ENCODE data around the gene CARNS1.

Gene CARNS1

DNA sequence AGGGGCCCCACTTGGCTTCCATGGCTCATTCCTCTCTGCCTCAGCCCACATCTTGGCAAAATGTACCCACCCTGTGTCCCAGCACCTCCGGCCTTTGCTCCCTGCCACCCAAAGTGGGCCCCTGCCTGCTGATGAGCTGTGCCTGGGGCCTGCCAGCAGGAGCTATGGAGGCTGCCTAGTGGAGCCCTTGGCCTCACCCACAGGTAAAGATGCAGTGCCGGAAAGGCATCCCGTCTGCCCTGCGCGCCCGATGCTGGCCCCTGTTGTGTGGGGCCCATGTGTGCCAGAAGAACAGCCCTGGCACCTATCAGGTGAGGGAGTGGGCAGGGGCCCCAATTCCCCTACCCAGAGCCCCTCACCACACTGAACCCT, 10.3 kb upstream of the CARNS1 start:
- TF ChIP-seq, protein P1, sequence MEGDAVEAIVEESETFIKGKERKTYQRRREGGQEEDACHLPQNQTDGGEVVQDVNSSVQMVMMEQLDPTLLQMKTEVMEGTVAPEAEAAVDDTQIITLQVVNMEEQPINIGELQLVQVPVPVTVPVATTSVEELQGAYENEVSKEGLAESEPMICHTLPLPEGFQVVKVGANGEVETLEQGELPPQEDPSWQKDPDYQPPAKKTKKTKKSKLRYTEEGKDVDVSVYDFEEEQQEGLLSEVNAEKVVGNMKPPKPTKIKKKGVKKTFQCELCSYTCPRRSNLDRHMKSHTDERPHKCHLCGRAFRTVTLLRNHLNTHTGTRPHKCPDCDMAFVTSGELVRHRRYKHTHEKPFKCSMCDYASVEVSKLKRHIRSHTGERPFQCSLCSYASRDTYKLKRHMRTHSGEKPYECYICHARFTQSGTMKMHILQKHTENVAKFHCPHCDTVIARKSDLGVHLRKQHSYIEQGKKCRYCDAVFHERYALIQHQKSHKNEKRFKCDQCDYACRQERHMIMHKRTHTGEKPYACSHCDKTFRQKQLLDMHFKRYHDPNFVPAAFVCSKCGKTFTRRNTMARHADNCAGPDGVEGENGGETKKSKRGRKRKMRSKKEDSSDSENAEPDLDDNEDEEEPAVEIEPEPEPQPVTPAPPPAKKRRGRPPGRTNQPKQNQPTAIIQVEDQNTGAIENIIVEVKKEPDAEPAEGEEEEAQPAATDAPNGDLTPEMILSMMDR (IDR thresholded peaks at IDR 0.05; ENCODE audit: extremely low read depth, missing control alignments) = no peak

GRCh38 chr11:67405688-67406339, 9.7 kb upstream of the CARNS1 start:
- TF ChIP-seq, protein P1 (IDR thresholded peaks at IDR 0.05; ENCODE audit: extremely low read depth, missing control alignments) = no peak
- no peak for DNase-seq (ENCODE audit: low spot score)

More for the DNA sequence above, 10.3 kb upstream of the CARNS1 start:
- peak; percentile 11 for DNase-seq (ENCODE audit: low spot score)

DNA sequence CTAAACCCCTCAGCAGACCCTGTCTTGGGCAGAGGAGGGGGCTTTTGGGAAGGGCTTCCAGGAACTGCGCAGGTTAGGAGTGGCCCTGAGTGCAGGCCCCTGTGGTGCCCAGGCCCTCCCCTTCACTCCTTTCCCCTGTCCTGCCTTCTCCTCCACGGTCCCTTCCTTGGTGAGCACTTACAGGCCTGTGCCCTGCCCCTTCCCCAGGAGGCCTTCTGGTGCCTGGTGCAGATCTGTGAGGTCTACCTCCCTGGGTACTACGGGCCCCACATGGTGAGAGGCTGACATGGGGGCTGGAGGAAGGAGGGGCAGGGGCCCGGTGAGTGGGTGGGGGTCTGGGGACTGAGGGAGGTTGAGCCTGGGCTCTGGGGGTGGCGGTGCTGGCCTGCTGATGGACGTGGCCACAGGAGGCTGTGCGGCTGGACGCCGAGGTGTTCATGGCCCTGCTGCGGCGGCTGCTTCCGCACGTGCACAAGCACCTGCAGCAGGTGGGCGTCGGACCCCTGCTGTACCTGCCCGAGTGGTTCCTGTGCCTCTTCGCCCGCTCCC, 9.0 kb upstream of the CARNS1 start:
- TF ChIP-seq, protein P1 (IDR thresholded peaks at IDR 0.05; ENCODE audit: extremely low read depth, missing control alignments) = no peak
- no peak for DNase-seq (ENCODE audit: low spot score)

DNA sequence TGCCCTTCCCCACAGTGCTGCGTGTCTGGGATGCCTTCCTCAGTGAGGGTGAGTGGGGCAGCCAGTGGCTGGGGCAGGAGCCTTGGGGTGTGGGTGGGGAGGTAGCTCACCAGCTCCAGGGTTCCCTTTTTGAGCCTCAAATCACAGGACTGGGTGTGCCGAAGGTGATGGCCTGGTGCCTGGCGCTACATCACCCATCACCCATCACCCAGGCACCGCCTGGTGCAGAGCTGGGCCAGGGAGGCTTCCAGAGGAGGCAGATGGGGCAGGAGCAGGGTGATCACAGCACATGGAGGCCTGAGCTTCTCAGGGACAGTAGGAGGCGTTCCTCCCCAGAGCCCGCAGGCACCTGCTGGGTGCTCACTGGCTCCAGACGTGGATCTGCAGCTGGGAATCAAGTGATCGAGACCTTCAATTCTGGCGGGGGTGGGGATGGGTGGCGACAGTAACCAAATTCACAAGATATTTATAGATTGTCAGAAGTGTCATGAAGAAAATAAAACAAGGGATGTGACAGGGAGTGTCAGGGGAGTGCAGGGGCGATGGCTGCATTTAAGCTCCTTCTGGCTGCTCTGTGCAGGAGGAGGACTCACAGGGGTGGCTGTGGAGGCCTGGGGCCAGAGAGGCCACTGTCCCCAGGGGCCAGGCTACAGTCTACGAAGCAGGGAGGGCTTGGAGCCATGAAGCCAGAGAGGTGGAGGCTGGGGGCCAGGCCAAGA, 8.3 kb upstream of the CARNS1 start:
- DNase-seq (ENCODE audit: low spot score) = no peak
- TF ChIP-seq, protein P1 (IDR thresholded peaks at IDR 0.05; ENCODE audit: extremely low read depth, missing control alignments) = peak; percentile 18

GRCh38 chr11:67407688-67408163, 7.8 kb upstream of the CARNS1 start:
- TF ChIP-seq, protein P1 (IDR thresholded peaks at IDR 0.05; ENCODE audit: extremely low read depth, missing control alignments) = no peak
- DNase-seq (ENCODE audit: low spot score) = no peak

DNA sequence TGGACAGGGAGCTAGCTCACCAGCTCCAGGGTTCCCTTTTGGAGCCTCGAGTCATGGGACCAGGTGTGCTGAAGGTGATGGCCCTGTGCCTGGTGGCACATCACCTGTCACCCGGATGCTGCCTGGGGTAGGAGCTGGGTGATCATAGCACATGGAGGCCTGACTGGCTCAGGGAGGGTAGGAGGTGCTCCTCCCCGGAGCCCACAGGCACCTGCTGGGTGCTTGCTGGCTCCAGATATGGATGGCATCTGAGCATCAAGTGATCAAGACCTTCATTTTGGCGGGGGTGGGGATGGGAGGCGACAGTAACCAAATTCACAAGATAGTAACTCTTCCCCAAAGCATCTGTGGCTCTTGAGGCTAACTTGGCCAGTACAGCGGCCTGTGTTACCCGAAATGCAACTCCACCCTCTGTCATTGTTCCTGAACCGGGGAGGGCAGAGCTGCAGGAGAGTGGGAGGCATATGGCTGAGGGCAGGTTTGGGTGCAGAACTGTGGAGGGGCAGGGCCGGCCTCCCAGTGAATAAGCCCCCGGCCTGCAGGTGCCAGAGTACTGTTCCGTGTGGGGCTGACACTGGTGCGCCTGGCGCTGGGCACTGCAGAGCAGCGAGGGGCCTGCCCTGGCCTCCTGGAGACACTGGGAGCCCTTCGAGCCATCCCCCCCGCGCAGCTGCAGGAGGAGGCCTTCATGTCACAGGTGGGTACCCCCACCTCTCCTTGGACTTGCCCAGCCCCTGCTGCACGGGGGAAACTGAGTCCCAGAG, 6.9 kb upstream of the CARNS1 start:
- DNase-seq (ENCODE audit: low spot score) = no peak
- TF ChIP-seq, protein P1 (IDR thresholded peaks at IDR 0.05; ENCODE audit: extremely low read depth, missing control alignments) = no peak

Data from GM20000 (cell line).